Adrenal gland (tissue), 5 donors: ENCODE results near the gene ITPRID1.
"Not testable (repeated sequence)": the region's sequence is repeated elsewhere in the genome, so short reads cannot be mapped to it uniquely, and the experiment has no call there.

Source experiments
- CTCF ChIP-seq, 6 experiments: fragments of 450-650 bp in 4 of 6; fragments of 200-600 bp in 2 of 6; sonication (generic) in 1 of 6; IDR thresholded peaks; 1 replicate in 5 of 6; 2 replicates in 1 of 6; pipeline versions ENCODE4 v1.5.1 to v1.8.0; 2016 to 2021; ENCODE audit warnings: antibody characterized with exemption in 6 of 6, mild to moderate bottlenecking in 2 of 6, moderate library complexity in 1 of 6
- POLR2A ChIP-seq, 2 donors: fragments of 450-650 bp; IDR thresholded peaks; one replicate each; pipeline ENCODE4 v1.6.1; 2017; ENCODE audit warnings: antibody characterized with exemption in 2 of 2, mild to moderate bottlenecking in 2 of 2, moderate library complexity in 1 of 2
- donor health status: DM: no; HTN: no; CAD: no.

GRCh38 chr7:31540651-31541185 lies 26.8 kb downstream of the ITPRID1 start:
- not testable (repeated sequence) for TF ChIP-seq CTCF, POLR2A (IDR thresholded peaks at IDR 0.05)
